ENCODE measurements around the gene ACTL8.

ACTL8 gene

GRCh38 chr1:17775796-17776195 is 20.7 kb downstream of the ACTL8 start:
- Histone ChIP-seq H3F3A (ENCODE audit: control insufficient read depth, insufficient read depth) (no peaks in the 10 kb centered on the region), H4K20me1 (ENCODE audit: control insufficient read depth, insufficient read depth, low read depth, low read length) (no peaks in the 10 kb centered on the region), H3K4me3 (ENCODE audit: low read length) (no peak overlapping the region), H3K27ac (ENCODE audit: low read depth, low read length) (no peak overlapping the region), H3K9me3 (ENCODE audit: control insufficient read depth, insufficient read depth, low read length) (no peaks in the 10 kb centered on the region), H3K4me1 (ENCODE audit: control insufficient read depth, low read length) (no peaks in the 10 kb centered on the region), H3K36me3 (ENCODE audit: control insufficient read depth, low read length) (no peaks in the 10 kb centered on the region), H3K4me2 (ENCODE audit: low read length) (no peak overlapping the region), H3K79me2 (ENCODE audit: control insufficient read depth, low read length) (no peaks in the 10 kb centered on the region), H3K9me2 (replicated peaks; ENCODE audit: control insufficient read depth, low read length) (no peaks in the 10 kb centered on the region), H3K27me3 (ENCODE audit: control insufficient read depth, low read length) (no peaks in the 10 kb centered on the region)
- TF ChIP-seq CTCF (IDR thresholded peaks at IDR 0.05; ENCODE audit: low read depth, low read length, poor library complexity, severe bottlenecking) (no peak), EZH2phosphoT487 (IDR thresholded peaks at IDR 0.05; ENCODE audit: borderline replicate concordance, low read length) (no peak)

GRCh38 chr1:17776426-17776825 is 21.3 kb downstream of the ACTL8 start:
- Histone ChIP-seq H4K20me1 (ENCODE audit: control insufficient read depth, insufficient read depth, low read depth, low read length) (no peaks in the 10 kb centered on the region), H3K9me2 (replicated peaks; ENCODE audit: control insufficient read depth, low read length) (no peaks in the 10 kb centered on the region), H3K36me3 (ENCODE audit: control insufficient read depth, low read length) (no peaks in the 10 kb centered on the region), H3K4me3 (ENCODE audit: low read length) (no peak overlapping the region), H3K4me1 (ENCODE audit: control insufficient read depth, low read length) (no peaks in the 10 kb centered on the region), H3F3A (ENCODE audit: control insufficient read depth, insufficient read depth) (no peaks in the 10 kb centered on the region), H3K27ac (ENCODE audit: low read depth, low read length) (no peak overlapping the region), H3K27me3 (ENCODE audit: control insufficient read depth, low read length) (no peaks in the 10 kb centered on the region), H3K4me2 (ENCODE audit: low read length) (no peak overlapping the region), H3K79me2 (ENCODE audit: control insufficient read depth, low read length) (no peaks in the 10 kb centered on the region), H3K9me3 (ENCODE audit: control insufficient read depth, insufficient read depth, low read length) (no peaks in the 10 kb centered on the region)
- TF ChIP-seq CTCF (IDR thresholded peaks at IDR 0.05; ENCODE audit: low read depth, low read length, poor library complexity, severe bottlenecking): no peak
- no peak for TF ChIP-seq EZH2phosphoT487 (IDR thresholded peaks at IDR 0.05; ENCODE audit: borderline replicate concordance, low read length)

- Histone ChIP-seq H3K27ac (ENCODE audit: low read depth, low read length) (no peak overlapping the region), H3K4me2 (ENCODE audit: low read length) (no peak overlapping the region), H3F3A (ENCODE audit: control insufficient read depth, insufficient read depth) (no peaks in the 10 kb centered on the region), H3K4me1 (ENCODE audit: control insufficient read depth, low read length) (no peaks in the 10 kb centered on the region), H3K9me3 (ENCODE audit: control insufficient read depth, insufficient read depth, low read length) (no peaks in the 10 kb centered on the region), H3K79me2 (ENCODE audit: control insufficient read depth, low read length) (no peaks in the 10 kb centered on the region), H3K27me3 (ENCODE audit: control insufficient read depth, low read length) (no peaks in the 10 kb centered on the region), H3K4me3 (ENCODE audit: low read length) (no peak overlapping the region), H3K9me2 (replicated peaks; ENCODE audit: control insufficient read depth, low read length) (no peaks in the 10 kb centered on the region), H4K20me1 (ENCODE audit: control insufficient read depth, insufficient read depth, low read depth, low read length) (no peaks in the 10 kb centered on the region), H3K36me3 (ENCODE audit: control insufficient read depth, low read length) (no peaks in the 10 kb centered on the region)
- TF ChIP-seq EZH2phosphoT487 (IDR thresholded peaks at IDR 0.05; ENCODE audit: borderline replicate concordance, low read length): no peak
- no peak for TF ChIP-seq CTCF (IDR thresholded peaks at IDR 0.05; ENCODE audit: low read depth, low read length, poor library complexity, severe bottlenecking)
Measured at GRCh38 chr1:17777330-17777729, 22.2 kb downstream of the ACTL8 start.

- Histone ChIP-seq H3K4me2 (ENCODE audit: low read length) (no peak overlapping the region), H3K4me1 (ENCODE audit: control insufficient read depth, low read length) (no peaks in the 10 kb centered on the region), H3K27ac (ENCODE audit: low read depth, low read length) (no peak overlapping the region), H3F3A (ENCODE audit: control insufficient read depth, insufficient read depth) (no peaks in the 10 kb centered on the region), H4K20me1 (ENCODE audit: control insufficient read depth, insufficient read depth, low read depth, low read length) (no peaks in the 10 kb centered on the region), H3K36me3 (ENCODE audit: control insufficient read depth, low read length) (no peaks in the 10 kb centered on the region), H3K9me3 (ENCODE audit: control insufficient read depth, insufficient read depth, low read length) (no peaks in the 10 kb centered on the region), H3K27me3 (ENCODE audit: control insufficient read depth, low read length) (no peaks in the 10 kb centered on the region), H3K79me2 (ENCODE audit: control insufficient read depth, low read length) (no peaks in the 10 kb centered on the region), H3K9me2 (replicated peaks; ENCODE audit: control insufficient read depth, low read length) (no peaks in the 10 kb centered on the region), H3K4me3 (ENCODE audit: low read length) (no peak overlapping the region)
- TF ChIP-seq EZH2phosphoT487 (IDR thresholded peaks at IDR 0.05; ENCODE audit: borderline replicate concordance, low read length) (no peak), CTCF (IDR thresholded peaks at IDR 0.05; ENCODE audit: low read depth, low read length, poor library complexity, severe bottlenecking) (no peak)
Measured at GRCh38 chr1:17777818-17778217, 22.7 kb downstream of the ACTL8 start.
